ENCODE measurements around the gene TTLL9.

Gene TTLL9

GRCh38 chr20:31835554-31835953 is 34.9 kb upstream of the TTLL9 start:
- no peak overlapping the region for H4K91ac ChIP-seq (ENCODE audit: low read depth, low read length)
- no peaks in the 10 kb centered on the region for H3K79me2 ChIP-seq (ENCODE audit: control insufficient read depth, insufficient read depth, low read length, poor library complexity)
- no peak overlapping the region for H3K14ac ChIP-seq (ENCODE audit: low read length)
- H4K12ac ChIP-seq (ENCODE audit: low read depth, low read length): no peak overlapping the region
- H4K8ac ChIP-seq (ENCODE audit: low read depth, low read length): no peak overlapping the region
- H3K9ac ChIP-seq (ENCODE audit: low read length): no peak overlapping the region
- no peaks in the 10 kb centered on the region for H3K9me3 ChIP-seq (ENCODE audit: insufficient read depth, low read depth, low read length)
- H3K4me1 ChIP-seq (ENCODE audit: control insufficient read depth in 1 of 2, insufficient read depth in 2 of 2, low read length in 2 of 2): peaks cover 22 to 27% of the 10 kb centered on the region in 2 experiments
- H3K4me3 ChIP-seq (ENCODE audit: low read depth, low read length): no peak overlapping the region
- H2BK120ac ChIP-seq (ENCODE audit: insufficient read depth, low read length, poor library complexity): no peak overlapping the region
- H3K27me3 ChIP-seq (ENCODE audit: insufficient read depth, low read length): no peaks in the 10 kb centered on the region
- H3K4me2 ChIP-seq (ENCODE audit: low read length): no peak overlapping the region
- H3K4ac ChIP-seq (ENCODE audit: low read depth, low read length): no peak overlapping the region
- no peak overlapping the region for H3K18ac ChIP-seq (ENCODE audit: low read length)
- H3K36me3 ChIP-seq (ENCODE audit: control insufficient read depth in 1 of 2, insufficient read depth in 2 of 2, low read length in 2 of 2): no peaks in the 10 kb centered on the region
- no peak overlapping the region for H2BK12ac ChIP-seq (ENCODE audit: low read length)
- H3K27ac ChIP-seq (ENCODE audit: low read depth, low read length): no peak overlapping the region
- H2BK5ac ChIP-seq (ENCODE audit: low read depth, low read length, poor library complexity): no peak overlapping the region
- no peak overlapping the region for H2AK5ac ChIP-seq (ENCODE audit: low read length)
- H2AFZ ChIP-seq (ENCODE audit: insufficient read depth, low read length, poor library complexity): no peak overlapping the region
- no CpG with 5 or more reads among the region's 9 CpGs for WGBS (ENCODE audit: extremely low coverage, insufficient coverage, insufficient read length)
- no peaks in the 10 kb centered on the region for H3K79me1 ChIP-seq (ENCODE audit: low read length)
- H3K23ac ChIP-seq (ENCODE audit: low read length): no peak overlapping the region
- DNase-seq: no peak

- Histone ChIP-seq H2AFZ (ENCODE audit: insufficient read depth, low read length, poor library complexity) (no peak overlapping the region), H3K27me3 (ENCODE audit: insufficient read depth, low read length) (no peaks in the 10 kb centered on the region), H4K91ac (ENCODE audit: low read depth, low read length) (no peak overlapping the region), H3K4me3 (ENCODE audit: low read depth, low read length) (no peak overlapping the region), H4K12ac (ENCODE audit: low read depth, low read length) (no peak overlapping the region), H3K9me3 (ENCODE audit: insufficient read depth, low read depth, low read length) (no peaks in the 10 kb centered on the region), H3K27ac (ENCODE audit: low read depth, low read length) (no peak overlapping the region), H4K8ac (ENCODE audit: low read depth, low read length) (no peak overlapping the region), H3K36me3 (ENCODE audit: control insufficient read depth in 1 of 2, insufficient read depth in 2 of 2, low read length in 2 of 2) (no peaks in the 10 kb centered on the region), H3K9ac (ENCODE audit: low read length) (no peak overlapping the region), H2BK120ac (ENCODE audit: insufficient read depth, low read length, poor library complexity) (no peak overlapping the region), H3K18ac (ENCODE audit: low read length) (no peak overlapping the region), H3K14ac (ENCODE audit: low read length) (no peak overlapping the region), H3K4ac (ENCODE audit: low read depth, low read length) (no peak overlapping the region), H3K4me1 (ENCODE audit: control insufficient read depth in 1 of 2, insufficient read depth in 2 of 2, low read length in 2 of 2) (peaks cover 22 to 27% of the 10 kb centered on the region in 2 experiments), H2BK5ac (ENCODE audit: low read depth, low read length, poor library complexity) (no peak overlapping the region), H3K4me2 (ENCODE audit: low read length) (no peak overlapping the region), H2AK5ac (ENCODE audit: low read length) (no peak overlapping the region), H3K79me1 (ENCODE audit: low read length) (no peaks in the 10 kb centered on the region), H2BK12ac (ENCODE audit: low read length) (no peak overlapping the region), H3K23ac (ENCODE audit: low read length) (no peak overlapping the region), H3K79me2 (ENCODE audit: control insufficient read depth, insufficient read depth, low read length, poor library complexity) (no peaks in the 10 kb centered on the region)
- WGBS (ENCODE audit: extremely low coverage, insufficient coverage, insufficient read length): no CpG with 5 or more reads among the region's 14 CpGs
- DNase-seq: peak in 1 of 2 donors; percentile 18
Observed at GRCh38 chr20:31835977-31836852, 34.2 kb upstream of the TTLL9 start.

GRCh38 chr20:31836853-31837608 is 33.4 kb upstream of the TTLL9 start:
- Histone ChIP-seq H3K18ac (ENCODE audit: low read length) (no peak overlapping the region), H3K27me3 (ENCODE audit: insufficient read depth, low read length) (no peaks in the 10 kb centered on the region), H2BK120ac (ENCODE audit: insufficient read depth, low read length, poor library complexity) (no peak overlapping the region), H3K14ac (ENCODE audit: low read length) (no peak overlapping the region), H2AK5ac (ENCODE audit: low read length) (peak overlapping the region; percentile 44), H2AFZ (ENCODE audit: insufficient read depth, low read length, poor library complexity) (no peak overlapping the region), H3K9me3 (ENCODE audit: insufficient read depth, low read depth, low read length) (no peaks in the 10 kb centered on the region), H3K4me2 (ENCODE audit: low read length) (no peak overlapping the region), H3K4me3 (ENCODE audit: low read depth, low read length) (no peak overlapping the region), H3K79me1 (ENCODE audit: low read length) (no peaks in the 10 kb centered on the region), H2BK5ac (ENCODE audit: low read depth, low read length, poor library complexity) (no peak overlapping the region), H3K27ac (ENCODE audit: low read depth, low read length) (no peak overlapping the region), H4K12ac (ENCODE audit: low read depth, low read length) (no peak overlapping the region), H3K79me2 (ENCODE audit: control insufficient read depth, insufficient read depth, low read length, poor library complexity) (no peaks in the 10 kb centered on the region), H3K4ac (ENCODE audit: low read depth, low read length) (no peak overlapping the region), H2BK12ac (ENCODE audit: low read length) (no peak overlapping the region), H4K91ac (ENCODE audit: low read depth, low read length) (peak overlapping the region; percentile 21), H3K4me1 (ENCODE audit: control insufficient read depth in 1 of 2, insufficient read depth in 2 of 2, low read length in 2 of 2) (peaks cover 22 to 32% of the 10 kb centered on the region in 2 experiments), H3K9ac (ENCODE audit: low read length) (no peak overlapping the region), H4K8ac (ENCODE audit: low read depth, low read length) (no peak overlapping the region), H3K23ac (ENCODE audit: low read length) (no peak overlapping the region), H3K36me3 (ENCODE audit: control insufficient read depth in 1 of 2, insufficient read depth in 2 of 2, low read length in 2 of 2) (no peaks in the 10 kb centered on the region)
- WGBS (ENCODE audit: extremely low coverage, insufficient coverage, insufficient read length): no CpG with 5 or more reads among the region's 5 CpGs
- DNase-seq: no peak

GRCh38 chr20:31837896-31838397 is 32.5 kb upstream of the TTLL9 start:
- Histone ChIP-seq H3K14ac (ENCODE audit: low read length) (no peak overlapping the region), H4K12ac (ENCODE audit: low read depth, low read length) (no peak overlapping the region), H3K79me2 (ENCODE audit: control insufficient read depth, insufficient read depth, low read length, poor library complexity) (no peaks in the 10 kb centered on the region), H3K23ac (ENCODE audit: low read length) (no peak overlapping the region), H4K91ac (ENCODE audit: low read depth, low read length) (no peak overlapping the region), H3K4me2 (ENCODE audit: low read length) (no peak overlapping the region), H2AFZ (ENCODE audit: insufficient read depth, low read length, poor library complexity) (no peak overlapping the region), H2BK120ac (ENCODE audit: insufficient read depth, low read length, poor library complexity) (no peak overlapping the region), H3K18ac (ENCODE audit: low read length) (no peak overlapping the region), H3K4me1 (ENCODE audit: control insufficient read depth in 1 of 2, insufficient read depth in 2 of 2, low read length in 2 of 2) (peaks cover 26 to 41% of the 10 kb centered on the region in 2 experiments), H3K36me3 (ENCODE audit: control insufficient read depth in 1 of 2, insufficient read depth in 2 of 2, low read length in 2 of 2) (no peaks in the 10 kb centered on the region), H3K79me1 (ENCODE audit: low read length) (no peaks in the 10 kb centered on the region), H3K27me3 (ENCODE audit: insufficient read depth, low read length) (no peaks in the 10 kb centered on the region), H3K9me3 (ENCODE audit: insufficient read depth, low read depth, low read length) (no peaks in the 10 kb centered on the region), H2BK5ac (ENCODE audit: low read depth, low read length, poor library complexity) (no peak overlapping the region), H4K8ac (ENCODE audit: low read depth, low read length) (no peak overlapping the region), H3K4ac (ENCODE audit: low read depth, low read length) (no peak overlapping the region), H3K27ac (ENCODE audit: low read depth, low read length) (no peak overlapping the region), H2AK5ac (ENCODE audit: low read length) (no peak overlapping the region), H3K4me3 (ENCODE audit: low read depth, low read length) (no peak overlapping the region), H2BK12ac (ENCODE audit: low read length) (no peak overlapping the region), H3K9ac (ENCODE audit: low read length) (no peak overlapping the region)
- WGBS (ENCODE audit: extremely low coverage, insufficient coverage, insufficient read length): no CpG with 5 or more reads among the region's 3 CpGs
- no peak for DNase-seq
